Neural cell (in vitro differentiated cells): ENCODE measurements around the gene HTR2B. TPM values are rescaled to one million over a fixed set of nuclear protein-coding genes. Genes with fewer than 3 reads are reported as not detected.

ENCODE experiments used
- H2AFZ ChIP-seq: fragments of 200-600, 300-800 bp; sonication (generic), shearing (Covaris generic); 2 replicates; pipeline ENCODE4 v1.6.0; 2014; ENCODE audit warnings: low read depth, mild to moderate bottlenecking, antibody characterized with exemption, low read length, moderate library complexity
- H3F3A ChIP-seq: fragments of 200-600 bp; shearing (Covaris generic); 2 replicates; pipeline ENCODE4 v1.6.1; 2016; ENCODE audit warnings: mild to moderate bottlenecking, moderate library complexity, mixed read lengths, antibody characterized with exemption, low read length; ENCODE audit not compliant: insufficient read depth, poor library complexity, severe bottlenecking
- H3K27ac ChIP-seq: fragments of 200-600, 300-800 bp; sonication (generic), shearing (Covaris generic); 2 replicates; pipeline ENCODE4 v1.5.1; 2014; ENCODE audit warnings: mild to moderate bottlenecking, low read length, moderate library complexity
- H3K27me3 ChIP-seq: fragments of 300-800, 200-600 bp; sonication (generic), shearing (Covaris generic); 2 replicates; pipeline ENCODE4 v1.6.0; 2014; ENCODE audit warnings: mild to moderate bottlenecking, low read depth, low read length, moderate library complexity; ENCODE audit not compliant: insufficient read depth
- H3K36me3 ChIP-seq: fragments of 300-800, 200-600 bp; sonication (generic), shearing (Covaris generic); 2 replicates; pipeline ENCODE4 v1.5.1; 2014; ENCODE audit warnings: mild to moderate bottlenecking, antibody characterized with exemption, low read length, moderate library complexity; ENCODE audit not compliant: insufficient read depth
- H3K4me2 ChIP-seq: fragments of 300-800, 200-600 bp; sonication (generic), shearing (Covaris generic); 2 replicates; pipeline ENCODE4 v1.6.0; 2014; ENCODE audit warnings: mild to moderate bottlenecking, low read length
- H3K4me3 ChIP-seq: fragments of 300-800, 200-600 bp; sonication (generic), shearing (Covaris generic); 2 replicates; pipeline ENCODE4 v1.5.1; 2014; ENCODE audit warnings: mild to moderate bottlenecking, low read length, moderate library complexity
- H3K79me2 ChIP-seq: fragments of 200-600 bp; shearing (Covaris generic); replicated peaks from 2 replicates; pipeline ENCODE4 v1.6.0; 2014; ENCODE audit warnings: mild to moderate bottlenecking, low read length, moderate library complexity; ENCODE audit not compliant: insufficient read depth
- H3K9ac ChIP-seq: fragments of 300-800, 200-600 bp; sonication (generic), shearing (Covaris generic); 2 replicates; pipeline ENCODE4 v1.6.1; 2016; ENCODE audit warnings: mild to moderate bottlenecking, low read length, mixed read lengths
- H3K9me2 ChIP-seq: fragments of 200-600 bp; shearing (Covaris generic); 2 replicates; pipeline ENCODE4 v1.6.1; 2016; ENCODE audit warnings: mild to moderate bottlenecking, low read length, mixed read lengths; ENCODE audit not compliant: insufficient read depth
- H3K9me3 ChIP-seq: fragments of 200-600, 300-800 bp; sonication (generic), shearing (Covaris generic); 2 replicates; pipeline ENCODE4 v1.6.1; 2016; ENCODE audit warnings: mild to moderate bottlenecking, mixed run types, low read length, moderate library complexity, mixed read lengths
- H4K20me1 ChIP-seq: fragments of 200-600 bp; shearing (Covaris generic); 2 replicates; pipeline ENCODE4 v1.6.1; 2016; ENCODE audit warnings: mild to moderate bottlenecking, mixed run types; ENCODE audit not compliant: insufficient read depth
- CTCF ChIP-seq: fragments of 450-650 bp; IDR thresholded peaks from 2 replicates; pipeline ENCODE4 v1.5.1; 2014; ENCODE audit warnings: antibody characterized with exemption, mild to moderate bottlenecking, moderate library complexity; ENCODE audit not compliant: poor library complexity, severe bottlenecking
- EP300 ChIP-seq: fragments of 450-650 bp; conservative IDR thresholded peaks from 2 replicates; pipeline ENCODE4 v1.6.1; 2014; ENCODE audit warnings: antibody characterized with exemption, mild to moderate bottlenecking, moderate library complexity; ENCODE audit not compliant: poor library complexity, severe bottlenecking
- EZH2 ChIP-seq: fragments of 200-600, 300-800 bp; shearing (Covaris generic), sonication (generic); IDR thresholded peaks from 2 replicates; pipeline ENCODE4 v1.6.1; 2014; ENCODE audit warnings: antibody characterized with exemption, low read length, borderline replicate concordance, mild to moderate bottlenecking; ENCODE audit not compliant: insufficient read depth, poor library complexity, severe bottlenecking
- MXI1 ChIP-seq: fragments of 450-650 bp; conservative IDR thresholded peaks from 2 replicates; pipeline ENCODE4 v1.6.1; 2014; ENCODE audit warnings: antibody characterized with exemption, mild to moderate bottlenecking; ENCODE audit not compliant: poor library complexity, severe bottlenecking
- POLR2AphosphoS5 ChIP-seq: IDR thresholded peaks from 2 replicates; pipeline ENCODE4 v1.6.1; 2012
- RAD21 ChIP-seq: fragments of 450-650 bp; conservative IDR thresholded peaks from 2 replicates; pipeline ENCODE4 v1.6.1; 2014; ENCODE audit warnings: antibody characterized with exemption, mild to moderate bottlenecking, moderate library complexity
- REST ChIP-seq: IDR thresholded peaks from 2 replicates; pipeline ENCODE4 v1.6.1; 2012; ENCODE audit warnings: borderline replicate concordance
- SMC3 ChIP-seq: fragments of 450-650 bp; conservative IDR thresholded peaks from 2 replicates; pipeline ENCODE4 v1.6.1; 2014; ENCODE audit warnings: antibody characterized with exemption, mild to moderate bottlenecking, moderate library complexity; ENCODE audit not compliant: poor library complexity
- TAF1 ChIP-seq: IDR thresholded peaks from 2 replicates; pipeline ENCODE4 v1.6.1; 2012; ENCODE audit warnings: low read depth
- polyA plus RNA-seq: library from polyadenylated mRNA; depleted of rRNA; stranded (reverse); fragments of >200 nt; gene quantifications from 2 replicates; pipeline ENCODE4 v1.2.3, GENCODE V29; 2014

Gene HTR2B
- polyA plus RNA-seq, 1 donor from 2014 or later, result not detected

- H3K27me3 ChIP-seq, result no peaks in the 10 kb centered on the region
- no peaks in the 10 kb centered on the region for H4K20me1 ChIP-seq
- no peak overlapping the region for H3K27ac ChIP-seq
- H3K9ac ChIP-seq, result no peak overlapping the region
- no peak overlapping the region for H2AFZ ChIP-seq
- no peaks in the 10 kb centered on the region for H3F3A ChIP-seq
- TF ChIP-seq SMC3 (no peak), REST (no peak), CTCF (no peak), RAD21 (no peak), EP300 (no peak), TAF1 (no peak), POLR2AphosphoS5 (no peak), EZH2 (no peak), MXI1 (no peak)
- H3K4me2 ChIP-seq, result no peak overlapping the region
- no peaks in the 10 kb centered on the region for H3K79me2 ChIP-seq
- H3K9me2 ChIP-seq, result no peaks in the 10 kb centered on the region
- no peak overlapping the region for H3K4me3 ChIP-seq
- H3K36me3 ChIP-seq, result no peaks in the 10 kb centered on the region
- no peaks in the 10 kb centered on the region for H3K9me3 ChIP-seq
Measured at GRCh38 chr2:231134910-231135655, 10.2 kb upstream of the HTR2B start.

- TF ChIP-seq RAD21, result no peak
- TF ChIP-seq EZH2, result no peak
- no peak for TF ChIP-seq CTCF
- no peak for TF ChIP-seq TAF1
- no peak for TF ChIP-seq REST
- TF ChIP-seq MXI1, result no peak
- TF ChIP-seq POLR2AphosphoS5, result no peak
- TF ChIP-seq SMC3, result no peak
- TF ChIP-seq EP300, result no peak
- Histone ChIP-seq H3K4me2 (no peak overlapping the region), H3K9me2 (no peaks in the 10 kb centered on the region), H3K27me3 (no peaks in the 10 kb centered on the region), H4K20me1 (no peaks in the 10 kb centered on the region), H3K9ac (no peak overlapping the region), H3K27ac (no peak overlapping the region), H3K36me3 (no peaks in the 10 kb centered on the region), H3F3A (no peaks in the 10 kb centered on the region), H3K79me2 (no peaks in the 10 kb centered on the region), H2AFZ (no peak overlapping the region), H3K4me3 (no peak overlapping the region), H3K9me3 (no peaks in the 10 kb centered on the region)
Measured at GRCh38 chr2:231133365-231134099, 8.7 kb upstream of the HTR2B start.
